Posterior vena cava (tissue), 2 donors: Measurements from ENCODE around the gene STAM. TPM values are rescaled to one million over a fixed set of nuclear protein-coding genes. Genes with fewer than 3 reads are reported as not detected.
"Not testable (repeated sequence)": the region's sequence is repeated elsewhere in the genome, so short reads cannot be mapped to it uniquely, and the experiment has no call there.

Experiments
- DNase-seq: peaks from one replicate; pipeline ENCODE4 v3.0.0-alpha.2; 2020; ENCODE audit warnings: low spot score
- intact Hi-C, 2 donors: fragments of 100-400 bp; cut with DNase I; formaldehyde crosslinking; loops; one replicate each; pipeline versions ENCODE4 v1.14.1 to v1.14.2; 2022 to 2023
- long read RNA-seq, 2 donors: library from polyadenylated mRNA; unstranded; transcript quantifications; one replicate each; pipeline ENCODE4 v2.0.0, GENCODE V29; 2020 to 2021
- total RNA-seq, 2 donors: library from RNA; stranded (reverse); fragmentation: NEBNext Ultra II Directional; extraction: Animal tissue kit (Norgen Biotek cat#: 25700); gene quantifications; one replicate each; pipeline ENCODE4 v1.2.1, GENCODE V29; 2021
- donor health status: DM: yes; HTN: yes; CAD: no.
- donor health status: DM: yes; HTN: yes; CAD: no.

STAM gene
- 10 to 100 TPM; 18.9 to 21.8 TPM for total RNA-seq
- long read RNA-seq, donor 1, transcript STAM-202 (14 exons, 2,972 nt), result major isoform, 6 of 9 reads
- long read RNA-seq, donor 1, partial matches to known transcripts, result 0 of 9 reads
- long read RNA-seq, donor 1, other reads (novel, unspliced or antisense), result 3 of 9 reads
- long read RNA-seq, donor 2, transcript STAM-202 (14 exons, 2,972 nt), result major isoform, 5 of 16 reads
- long read RNA-seq, donor 2, partial matches to known transcripts, result 4 of 16 reads
- long read RNA-seq, donor 2, other reads (novel, unspliced or antisense), result 7 of 16 reads

DNA sequence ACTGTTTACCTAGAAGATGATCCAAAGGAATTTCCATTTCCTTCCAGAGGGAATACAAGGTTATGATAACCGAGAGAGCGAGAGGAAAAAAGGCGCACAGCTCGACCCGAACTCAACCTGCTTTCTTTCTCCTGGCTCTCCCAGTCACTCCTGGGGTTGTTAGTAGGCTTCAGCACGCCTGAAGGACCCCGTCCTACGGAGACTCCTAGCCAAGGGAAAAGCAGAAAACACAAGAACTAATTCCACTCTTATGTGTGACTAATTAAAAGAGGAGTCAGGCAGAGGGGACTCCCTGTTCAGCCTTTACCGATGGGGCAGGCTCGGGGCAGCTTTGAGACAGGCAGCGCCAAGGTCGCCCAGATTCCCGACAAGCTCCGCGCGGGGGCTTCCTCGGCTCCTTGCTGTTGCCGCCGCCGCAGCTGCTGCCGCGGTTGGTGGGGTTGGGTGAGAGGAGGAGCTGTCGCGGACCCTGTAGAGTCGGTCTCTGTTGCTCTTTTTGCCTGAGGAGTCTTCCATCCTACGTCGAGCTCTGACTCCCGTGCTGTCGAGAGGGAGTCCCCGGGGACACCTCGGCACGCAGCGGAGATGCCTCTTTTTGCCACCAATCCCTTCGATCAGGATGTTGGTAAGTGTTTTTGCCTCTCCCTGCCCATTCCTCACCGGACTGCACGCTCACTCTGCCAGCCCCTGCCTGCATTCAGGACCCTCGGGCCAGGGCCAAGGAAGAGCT lies at the start of gene STAM:
STAM (plus strand) TSS at position 397 of the 730 bp plus-strand sequence; CDS start at position 586, 189 bp downstream.
- DNase-seq, result peak; percentile 97
- intact Hi-C loops, result no loop called here

- intact Hi-C loops, result no loop called here
- DNase-seq, result no peak
These were observed 46.6 kb upstream of the STAM start for GRCh38 chr10:17597386-17597785.

DNA sequence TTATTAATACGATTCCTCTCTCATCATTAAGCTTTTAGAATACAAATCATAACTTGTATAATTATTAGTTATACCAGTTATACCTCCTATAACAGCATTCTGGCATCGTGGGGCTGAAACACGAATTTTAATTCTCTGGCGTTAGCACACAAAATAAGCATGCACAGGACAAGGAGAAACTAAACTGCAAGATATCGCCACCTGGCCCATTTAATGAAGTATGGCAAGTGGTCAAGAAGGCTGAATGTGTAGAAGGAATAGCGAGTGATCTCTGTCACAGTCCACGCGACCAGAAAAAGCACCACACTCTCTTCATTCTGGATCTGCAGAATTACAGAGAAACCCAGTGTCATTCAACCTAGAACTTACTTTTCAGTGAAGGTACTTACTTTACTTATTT lies 44.9 kb upstream of the STAM start:
- intact Hi-C loops, result no loop called here
- no peak for DNase-seq

DNA sequence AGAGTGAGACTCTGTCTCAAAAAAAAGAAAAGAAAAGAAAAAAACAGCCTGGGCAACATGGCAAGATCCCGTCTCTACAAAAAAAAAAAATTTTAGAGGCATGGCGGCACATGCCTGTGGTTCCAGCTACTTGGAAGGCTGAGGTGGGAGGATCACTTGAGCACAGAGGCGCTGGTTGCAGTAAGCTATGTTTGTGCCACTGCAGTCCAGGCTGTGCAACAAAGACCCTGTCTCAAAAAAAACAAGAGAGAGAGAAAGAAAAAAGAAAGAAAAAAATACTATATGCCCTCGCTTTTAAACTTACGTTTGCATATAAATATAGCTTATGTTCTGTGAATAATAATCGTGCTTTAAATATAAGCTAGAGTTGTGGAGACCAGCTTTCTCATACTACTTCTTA lies 38.0 kb upstream of the STAM start:
- DNase-seq, result no peak
- intact Hi-C loops, result loop anchor here (5.0 to 10.0 kb wide), 2 partner anchors 136 to 139 kb away; no protein-coding TSS in a partner anchor

DNA sequence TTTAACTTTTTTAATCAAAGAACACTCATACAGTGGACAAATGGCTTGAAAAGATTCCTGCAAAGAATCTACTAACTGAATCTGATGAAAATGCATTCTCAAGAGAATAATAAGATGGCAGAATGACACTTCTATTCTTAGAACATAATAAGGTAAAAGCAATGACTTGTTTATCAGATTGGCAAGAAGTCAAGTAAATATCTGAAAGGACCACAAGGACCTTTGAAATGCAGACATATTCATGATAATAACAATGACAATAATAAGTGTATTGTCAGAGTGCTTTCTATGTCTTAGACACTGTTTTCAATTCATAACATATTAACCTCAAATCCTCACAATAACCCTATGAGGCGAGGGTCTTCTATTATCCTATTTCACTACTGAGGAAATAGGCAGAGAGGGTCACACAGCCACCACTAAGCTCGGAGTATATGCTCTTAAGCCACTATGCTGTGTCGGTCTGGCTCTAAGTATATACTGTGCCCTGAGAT lies 37.4 kb upstream of the STAM start:
- intact Hi-C loops, result loop anchor here (5.0 to 10.0 kb wide), 2 partner anchors 136 to 138 kb away; no protein-coding TSS in a partner anchor
- DNase-seq, result no peak

DNA sequence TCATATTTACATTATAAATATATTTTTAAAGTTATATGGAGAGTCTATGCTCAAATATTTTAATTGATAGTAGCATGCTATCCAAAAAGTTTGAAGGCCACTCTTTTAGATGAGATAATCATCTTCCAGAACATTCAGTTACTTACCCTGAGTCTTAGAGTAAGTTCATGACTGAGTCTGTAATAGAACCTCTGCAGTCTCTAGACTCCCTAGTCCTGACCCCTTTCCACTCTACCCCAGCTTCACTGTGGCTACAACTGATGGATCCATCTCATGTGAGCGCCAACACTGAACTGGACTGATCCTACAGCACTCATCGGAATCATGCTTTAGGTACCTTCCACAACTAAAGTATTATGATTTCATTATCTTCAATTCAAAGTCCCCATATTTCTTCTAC lies 36.9 kb upstream of the STAM start:
- no peak for DNase-seq
- intact Hi-C loops, result loop anchor here (5.0 to 10.0 kb wide), 2 partner anchors 135 to 138 kb away; no protein-coding TSS in a partner anchor

- DNase-seq, result no peak
- intact Hi-C loops, result loop anchor here (5.0 to 10.0 kb wide), 2 partner anchors 135 to 137 kb away; no protein-coding TSS in a partner anchor
These were observed 36.2 kb upstream of the STAM start for GRCh38 chr10:17607603-17608332.

DNA sequence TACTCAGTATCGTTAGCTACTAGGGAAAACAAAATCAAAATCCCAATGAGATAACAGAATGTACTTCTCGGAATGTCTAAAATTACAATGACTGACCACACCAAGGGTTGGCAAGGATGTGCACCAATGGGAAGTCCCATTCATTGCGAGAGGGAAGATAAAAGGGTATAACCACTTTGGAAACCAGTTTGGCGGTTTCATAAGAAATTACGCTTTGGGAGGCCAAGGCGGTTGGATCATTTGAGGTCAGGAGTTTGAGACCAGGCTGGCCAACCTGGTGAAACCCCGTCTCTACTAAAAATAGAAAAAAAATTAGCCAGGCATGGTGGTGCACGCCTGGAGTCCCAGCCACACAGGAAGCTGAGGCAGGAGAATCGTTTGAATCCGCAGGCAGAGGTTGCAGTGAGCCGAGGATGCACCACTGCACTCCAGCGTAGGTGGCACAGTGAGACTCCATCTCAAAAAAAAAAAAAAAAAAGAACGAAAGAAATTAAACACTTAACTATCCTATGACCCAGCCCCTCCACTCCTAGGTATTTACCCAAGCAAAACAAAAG lies 34.4 kb upstream of the STAM start:
- DNase-seq, result no peak
- intact Hi-C loops, result loop anchor here (5.0 to 10.0 kb wide), 2 partner anchors 133 to 135 kb away; no protein-coding TSS in a partner anchor

GRCh38 chr10:17616403-17617030 lies 27.4 kb upstream of the STAM start:
- peak; percentile 90 for DNase-seq
- intact Hi-C loops, result no loop called here

DNA sequence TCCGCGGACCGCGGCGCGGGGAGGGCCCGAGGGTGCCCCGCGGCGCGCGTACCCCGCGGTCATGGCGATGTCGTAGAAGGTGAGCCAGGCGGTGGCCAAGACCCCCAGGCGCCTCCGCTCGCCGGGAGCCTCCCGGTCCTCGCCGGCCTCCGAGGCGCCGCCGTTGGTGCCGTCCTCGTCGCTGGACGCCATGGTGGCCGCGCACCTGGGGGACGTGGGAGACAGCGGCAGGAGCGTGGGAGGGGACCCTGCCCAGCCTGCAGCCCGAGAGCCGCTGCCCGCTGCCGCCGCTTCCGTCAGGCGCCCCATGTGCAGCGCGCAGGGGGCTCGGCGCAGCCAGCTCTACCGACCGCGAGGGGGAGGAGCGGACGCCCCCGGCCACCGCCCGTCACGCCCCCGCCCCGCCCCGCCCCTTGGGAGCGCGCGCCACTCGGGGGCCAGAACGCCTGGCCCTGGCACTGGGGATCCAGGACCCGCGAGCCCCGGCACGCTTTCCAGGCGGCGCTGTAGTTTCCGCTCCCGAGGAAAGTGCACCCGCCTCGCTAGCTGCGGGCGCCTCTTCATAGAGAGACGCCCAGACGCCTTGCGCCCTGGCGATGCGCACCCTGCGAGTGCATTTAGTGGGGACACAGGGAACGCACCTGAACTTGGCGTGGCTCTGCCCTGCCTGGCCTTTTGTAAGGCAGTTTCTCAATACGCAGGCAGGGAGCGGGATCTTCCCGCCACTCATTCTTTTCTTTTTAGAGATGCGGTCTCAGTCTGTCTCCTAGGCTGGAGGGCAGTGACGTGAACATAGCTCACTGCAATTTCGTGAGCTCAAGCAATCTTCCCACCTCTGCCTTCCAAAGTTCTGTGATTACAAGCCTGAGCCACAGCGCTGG lies 26.7 kb upstream of the STAM start, which contains the start of gene HACD1:
HACD1 (minus strand) TSS at position 344 of the 881 bp plus-strand sequence; CDS start at position 309, 35 bp downstream.
- intact Hi-C loops, result no loop called here
- DNase-seq, result peak; percentile 86

DNA sequence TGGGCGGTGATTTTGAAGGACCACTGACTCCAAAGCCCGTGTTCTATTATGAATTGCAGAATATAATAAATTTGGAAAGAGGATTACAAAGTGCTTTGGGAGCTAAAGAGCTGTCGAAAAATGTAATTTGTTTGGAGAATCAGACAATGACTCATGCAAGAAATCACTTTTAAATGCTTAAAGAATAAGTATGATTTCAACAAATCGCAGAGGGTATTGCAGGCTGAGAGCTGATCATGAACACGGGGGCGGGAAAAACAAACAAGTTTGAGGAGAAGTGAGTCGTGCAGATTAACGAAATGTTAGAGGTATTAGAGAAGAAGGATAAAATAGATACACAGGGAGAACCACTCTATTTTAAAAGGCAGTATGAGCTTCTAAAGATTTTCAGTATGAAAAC lies 21.9 kb upstream of the STAM start:
- intact Hi-C loops, result no loop called here

DNA sequence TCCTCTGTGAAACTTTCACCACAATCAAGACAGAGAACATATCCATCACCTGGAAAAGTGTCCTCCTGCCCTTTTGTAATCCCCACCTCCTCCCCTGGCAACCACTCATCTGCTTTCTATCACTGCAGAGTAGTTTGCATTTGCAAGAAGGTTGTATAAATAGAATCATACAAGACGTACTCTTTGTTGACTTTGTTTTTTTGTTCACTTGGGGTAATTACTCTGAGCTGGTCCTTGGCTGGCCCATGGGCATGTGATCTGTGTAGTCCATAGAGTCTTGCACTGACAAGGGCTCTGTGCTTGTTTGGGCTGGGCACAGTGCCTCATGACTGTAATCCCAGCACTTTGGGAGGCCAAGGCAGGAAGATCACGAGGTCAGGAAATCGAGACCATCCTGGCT lies 19.0 kb upstream of the STAM start:
- intact Hi-C loops, result no loop called here
- no peak for DNase-seq

More for the DNA sequence above, 21.9 kb upstream of the STAM start:
- DNase-seq, result no peak

GRCh38 chr10:17626656-17627055 lies 17.3 kb upstream of the STAM start:
- intact Hi-C loops, result no loop called here
- DNase-seq, result no peak

GRCh38 chr10:17632590-17632989 lies 11.4 kb upstream of the STAM start:
- DNase-seq, intact Hi-C loops: not testable (repeated sequence)

DNA sequence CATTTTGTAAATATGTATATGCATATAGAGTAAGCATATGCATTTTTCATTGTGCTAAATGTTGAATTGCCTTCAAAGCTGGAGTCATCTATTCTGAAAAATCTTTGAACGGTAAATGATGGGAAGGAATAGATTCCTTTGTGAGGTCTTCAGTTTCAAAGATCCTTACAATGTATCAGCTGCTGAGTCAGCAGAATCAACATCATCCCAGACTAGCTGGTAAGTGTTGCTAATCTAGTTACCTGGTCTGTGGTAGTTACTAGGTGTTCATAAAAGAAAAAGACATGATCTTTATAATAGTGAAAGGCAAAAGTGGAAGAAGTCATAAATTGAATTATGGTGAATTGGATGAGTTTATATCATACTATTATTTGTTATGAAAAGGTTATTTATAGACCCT lies 10.6 kb upstream of the STAM start:
- intact Hi-C loops, result no loop called here
- DNase-seq, result no peak

DNA sequence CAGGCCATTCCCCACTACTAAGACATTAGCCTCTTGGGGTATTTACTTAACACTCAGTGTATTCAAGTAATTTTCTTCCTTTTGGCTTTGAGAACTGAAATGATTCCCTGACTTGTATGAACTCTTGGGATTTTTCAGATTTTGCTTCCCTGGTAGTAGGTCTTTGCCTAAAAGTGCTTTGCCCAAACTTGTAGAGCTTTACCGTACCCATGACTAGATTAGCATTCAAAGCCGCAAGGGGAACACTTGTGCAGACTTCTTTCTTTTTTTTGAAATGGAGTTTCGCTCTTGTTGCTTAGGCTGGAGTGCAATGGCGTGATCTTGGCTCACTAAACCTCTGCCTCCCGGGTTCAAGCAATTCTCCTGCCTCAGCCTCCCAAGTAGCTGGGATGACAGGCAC lies 6.1 kb upstream of the STAM start:
- no peak for DNase-seq
- intact Hi-C loops, result no loop called here

DNA sequence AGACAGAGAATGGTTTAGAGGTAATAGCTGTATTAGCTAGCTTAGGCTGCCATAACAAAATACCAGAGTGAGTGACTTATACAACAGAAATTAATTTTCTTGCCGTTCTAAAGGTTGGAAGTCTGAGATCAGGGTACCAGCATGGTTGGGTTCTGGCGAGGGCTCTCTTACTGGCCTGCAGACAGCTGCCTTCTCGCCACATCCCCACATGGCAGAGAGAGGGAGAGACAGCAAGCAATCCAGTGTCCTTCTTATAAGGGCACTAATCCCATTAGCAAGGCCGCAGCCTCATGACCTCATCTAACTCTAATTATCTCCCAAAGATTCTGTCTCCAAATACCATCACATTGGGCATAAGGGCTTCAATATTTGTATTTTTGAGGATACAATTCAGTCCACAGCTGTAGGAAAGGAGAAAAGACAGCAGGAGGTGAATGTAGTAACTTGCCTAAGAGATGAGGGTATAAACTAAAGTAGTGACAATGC lies 3.6 kb upstream of the STAM start:
- DNase-seq, result no peak
- intact Hi-C loops, result no loop called here

DNA sequence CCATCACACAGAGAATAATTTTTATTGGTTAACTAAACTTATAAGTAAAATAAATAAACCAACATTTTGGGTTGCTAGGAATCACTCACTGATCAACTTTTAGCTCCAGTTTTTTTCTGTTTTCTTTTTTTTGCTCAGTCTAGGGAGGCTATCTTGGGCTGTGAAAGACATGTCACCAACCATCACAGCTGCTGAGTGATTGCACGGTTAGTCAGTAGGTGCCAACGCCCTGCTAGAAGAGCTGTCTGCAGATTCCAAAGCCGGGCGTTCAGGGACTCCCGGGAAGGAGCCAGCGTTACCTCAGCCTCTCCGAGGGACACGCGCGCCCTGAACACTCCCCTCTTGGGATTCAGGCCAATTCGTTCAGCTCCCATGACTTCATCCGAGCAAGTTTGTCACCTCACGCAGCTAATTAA lies 604 bp upstream of the STAM start:
- DNase-seq, result peak; percentile 88
- intact Hi-C loops, result no loop called here
